ENCODE data around the gene MUS81. TPM values are rescaled to one million over a fixed set of nuclear protein-coding genes. Genes with fewer than 3 reads are reported as not detected.

Gene MUS81
- total and polyA plus RNA-seq, 10 of the 15 experiments (the other 5 are each of a cell fraction or from before 2014, with no cell fraction given) = 11.8 to 76.1 (median 48.4) TPM

GRCh38 chr11:65888163-65888814 lies 28.1 kb downstream of the MUS81 start, which contains the start of gene FIBP (continued):
- TF ChIP-seq, protein P1, sequence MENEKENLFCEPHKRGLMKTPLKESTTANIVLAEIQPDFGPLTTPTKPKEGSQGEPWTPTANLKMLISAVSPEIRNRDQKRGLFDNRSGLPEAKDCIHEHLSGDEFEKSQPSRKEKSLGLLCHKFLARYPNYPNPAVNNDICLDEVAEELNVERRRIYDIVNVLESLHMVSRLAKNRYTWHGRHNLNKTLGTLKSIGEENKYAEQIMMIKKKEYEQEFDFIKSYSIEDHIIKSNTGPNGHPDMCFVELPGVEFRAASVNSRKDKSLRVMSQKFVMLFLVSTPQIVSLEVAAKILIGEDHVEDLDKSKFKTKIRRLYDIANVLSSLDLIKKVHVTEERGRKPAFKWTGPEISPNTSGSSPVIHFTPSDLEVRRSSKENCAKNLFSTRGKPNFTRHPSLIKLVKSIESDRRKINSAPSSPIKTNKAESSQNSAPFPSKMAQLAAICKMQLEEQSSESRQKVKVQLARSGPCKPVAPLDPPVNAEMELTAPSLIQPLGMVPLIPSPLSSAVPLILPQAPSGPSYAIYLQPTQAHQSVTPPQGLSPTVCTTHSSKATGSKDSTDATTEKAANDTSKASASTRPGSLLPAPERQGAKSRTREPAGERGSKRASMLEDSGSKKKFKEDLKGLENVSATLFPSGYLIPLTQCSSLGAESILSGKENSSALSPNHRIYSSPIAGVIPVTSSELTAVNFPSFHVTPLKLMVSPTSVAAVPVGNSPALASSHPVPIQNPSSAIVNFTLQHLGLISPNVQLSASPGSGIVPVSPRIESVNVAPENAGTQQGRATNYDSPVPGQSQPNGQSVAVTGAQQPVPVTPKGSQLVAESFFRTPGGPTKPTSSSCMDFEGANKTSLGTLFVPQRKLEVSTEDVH (IDR thresholded peaks at IDR 0.05; ENCODE audit: low read depth, partially characterized antibody) = peak; percentile 27
- TF ChIP-seq BMI1 (IDR thresholded peaks at IDR 0.05; ENCODE audit: borderline replicate concordance) = no peak
- TF ChIP-seq, protein P2, sequence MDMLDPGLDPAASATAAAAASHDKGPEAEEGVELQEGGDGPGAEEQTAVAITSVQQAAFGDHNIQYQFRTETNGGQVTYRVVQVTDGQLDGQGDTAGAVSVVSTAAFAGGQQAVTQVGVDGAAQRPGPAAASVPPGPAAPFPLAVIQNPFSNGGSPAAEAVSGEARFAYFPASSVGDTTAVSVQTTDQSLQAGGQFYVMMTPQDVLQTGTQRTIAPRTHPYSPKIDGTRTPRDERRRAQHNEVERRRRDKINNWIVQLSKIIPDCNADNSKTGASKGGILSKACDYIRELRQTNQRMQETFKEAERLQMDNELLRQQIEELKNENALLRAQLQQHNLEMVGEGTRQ (IDR thresholded peaks at IDR 0.05; ENCODE audit: borderline replicate concordance, low read depth, low read length) = no peak
- no peak for TF ChIP-seq EZH2 (IDR thresholded peaks at IDR 0.05; ENCODE audit: borderline replicate concordance, control insufficient read depth, low read depth, low read length)
- no peak for TF ChIP-seq STAT3 (IDR thresholded peaks at IDR 0.05; ENCODE audit: low read depth, low read length)
- peak; percentile 88 for TF ChIP-seq IKZF1 (conservative IDR thresholded peaks at IDR 0.05)
- peak; percentile 69 to 76; a peak in 3 of 4 replicates for TF ChIP-seq IKZF2 (IDR thresholded peaks at IDR 0.05)
- peak; percentile 77 for TF ChIP-seq MLLT1 (IDR thresholded peaks at IDR 0.05)
- TF ChIP-seq BHLHE40 (IDR thresholded peaks at IDR 0.05; ENCODE audit: borderline replicate concordance in 1 of 2, low read depth in 2 of 2, low read length in 1 of 2) = peak; percentile 7 to 66; a peak in 2 of 4 replicates
- TF ChIP-seq RELB (IDR thresholded peaks at IDR 0.05; ENCODE audit: low read depth) = peak; percentile 79
- TF ChIP-seq YY1 (IDR thresholded peaks at IDR 0.05; ENCODE audit: low read depth, low read length) = peak; percentile 92
- TF ChIP-seq MYC (IDR thresholded peaks at IDR 0.05; ENCODE audit: insufficient read depth, insufficient read length, insufficient replicate concordance, low read length, severe bottlenecking) = no peak
- peak; percentile 62; the same call in 1 of the 2 replicates for TF ChIP-seq TCF12 (IDR thresholded peaks at IDR 0.05; ENCODE audit: low read depth, low read length)
- TF ChIP-seq HCFC1 (IDR thresholded peaks at IDR 0.05; ENCODE audit: low read length) = peak; percentile 66
- TF ChIP-seq CBFB (IDR thresholded peaks at IDR 0.05; ENCODE audit: low read depth) = peak; percentile 27; the same call in 1 of the 2 replicates
- TF ChIP-seq ZBED1 (IDR thresholded peaks at IDR 0.05; ENCODE audit: borderline replicate concordance) = no peak
- peak; percentile 96 for TF ChIP-seq POLR2A (IDR thresholded peaks at IDR 0.05; ENCODE audit: low read depth, low read length)
- peak; percentile 26 for TF ChIP-seq MEF2B (IDR thresholded peaks at IDR 0.05; ENCODE audit: partially characterized antibody, poor library complexity, severe bottlenecking)
- 0 out of 2 replicates have a peak, but pooled peaks have one; percentile 44 for TF ChIP-seq DPF2 (IDR thresholded peaks at IDR 0.05)
- TF ChIP-seq, protein P3, sequence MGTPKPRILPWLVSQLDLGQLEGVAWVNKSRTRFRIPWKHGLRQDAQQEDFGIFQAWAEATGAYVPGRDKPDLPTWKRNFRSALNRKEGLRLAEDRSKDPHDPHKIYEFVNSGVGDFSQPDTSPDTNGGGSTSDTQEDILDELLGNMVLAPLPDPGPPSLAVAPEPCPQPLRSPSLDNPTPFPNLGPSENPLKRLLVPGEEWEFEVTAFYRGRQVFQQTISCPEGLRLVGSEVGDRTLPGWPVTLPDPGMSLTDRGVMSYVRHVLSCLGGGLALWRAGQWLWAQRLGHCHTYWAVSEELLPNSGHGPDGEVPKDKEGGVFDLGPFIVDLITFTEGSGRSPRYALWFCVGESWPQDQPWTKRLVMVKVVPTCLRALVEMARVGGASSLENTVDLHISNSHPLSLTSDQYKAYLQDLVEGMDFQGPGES (IDR thresholded peaks at IDR 0.05) = 0 out of 2 replicates have a peak, but pooled peaks have one; percentile 43
- no peak for TF ChIP-seq ZZZ3 (IDR thresholded peaks at IDR 0.05; ENCODE audit: control insufficient read depth, insufficient read length, low read depth)
- peak; percentile 86 for TF ChIP-seq NBN (IDR thresholded peaks at IDR 0.05)
- TF ChIP-seq JUND (IDR thresholded peaks at IDR 0.05; ENCODE audit: low read depth, low read length) = no peak
